HCT116 (cell line): ENCODE data around the gene BCL2L13. TPM values are rescaled to one million over a fixed set of nuclear protein-coding genes. Genes with fewer than 3 reads are reported as not detected.

Experiments used
- ATAC-seq: fragments of 200-7000 bp; cut with Tn5 transposase; 2 replicates; pipeline ENCODE4 v1.9.1; 2020; ENCODE audit warnings: mild to moderate bottlenecking, moderate library complexity
- BruUV-seq: library from RNA; stranded (reverse); fragments of 400-500 nt; replicated peaks from 2 replicates; lab custom pipeline; 2021; lab: Mats Ljungman, UMichigan
- CTCF ChIA-PET: fragments of 300-600 bp; sonication (Branson Sonifier 250); formaldehyde crosslinking; loops from one replicate; lab custom pipeline; 2021; ENCODE audit warnings: antibody characterized with exemption; lab: Charles Lee
- POLR2A ChIA-PET: fragments of 300-600, 350-600 bp; sonication (Branson Sonifier 250); formaldehyde crosslinking; loops from one replicate; lab custom pipeline; 2021; ENCODE audit warnings: antibody characterized with exemption; lab: Charles Lee
- RAD21 ChIA-PET, 2 experiments: fragments of 300-600 bp; sonication (Branson Sonifier 250); formaldehyde crosslinking; loops; one replicate each; lab custom pipeline; 2023; ENCODE audit warnings: low total read pairs in 2 of 2; ENCODE audit not compliant: uncharacterized antibody in 2 of 2, unreplicated experiment in 2 of 2, low non-redundant PET in 1 of 2; lab: Charles Lee
- DNase-seq: peaks from one replicate; pipeline ENCODE4 v3.0.0-alpha.2; 2010; ENCODE audit warnings: low read depth, low spot score
- H2AFZ ChIP-seq: fragments of 200-600 bp; shearing (Covaris generic), sonication (generic); 2 replicates; pipeline ENCODE4 v1.6.1; 2017; ENCODE audit warnings: low read depth, mixed run types, mixed read lengths, antibody characterized with exemption, low read length; ENCODE audit not compliant: poor library complexity, severe bottlenecking
- H3K27ac ChIP-seq: 2 replicates; pipeline ENCODE4 v1.5.1; 2012; ENCODE audit warnings: low read depth, low read length
- H3K27me3 ChIP-seq: fragments of 200-600 bp; sonication (generic); 2 replicates; pipeline ENCODE4 v1.6.1; 2016; ENCODE audit warnings: mixed run types, low read length, mixed read lengths; ENCODE audit not compliant: insufficient read depth
- H3K36me3 ChIP-seq, 2 experiments: fragments of 200-500 bp in 1 of 2; fragments of 200-600 bp in 1 of 2; sonication (Bioruptor generic) in 1 of 2; sonication (generic) in 1 of 2; 2 replicates each; pipeline versions ENCODE4 v1.5.1 to v1.6.1; 2014 to 2016; ENCODE audit warnings: low read length in 2 of 2, inconsistent platforms in 1 of 2, mixed read lengths in 1 of 2, mixed run types in 1 of 2; ENCODE audit not compliant: insufficient read depth in 2 of 2, control insufficient read depth in 1 of 2
- H3K4me1 ChIP-seq, 2 experiments: fragments of 200-600 bp in 1 of 2; sonication (generic) in 1 of 2; 2 replicates each; pipeline versions ENCODE4 v1.5.1 to v1.6.1; 2012 to 2017; ENCODE audit warnings: low read length in 2 of 2, inconsistent platforms in 1 of 2, mild to moderate bottlenecking in 1 of 2, mixed read lengths in 1 of 2, mixed run types in 1 of 2, moderate library complexity in 1 of 2; ENCODE audit not compliant: insufficient read depth in 2 of 2, control insufficient read depth in 1 of 2
- H3K4me2 ChIP-seq: fragments of 200-600 bp; sonication (generic); 2 replicates; pipeline ENCODE4 v1.6.1; 2017; ENCODE audit warnings: mixed run types, low read length, mixed read lengths
- H3K4me3 ChIP-seq, 2 experiments: fragments of 200-600 bp in 1 of 2; sonication (generic) in 1 of 2; replicated peaks in 1 of 2; 2 replicates each; pipeline ENCODE4 v1.5.1; 2011 to 2016; ENCODE audit warnings: low read length in 2 of 2, control low read depth in 1 of 2, low read depth in 1 of 2, mild to moderate bottlenecking in 1 of 2, mixed read lengths in 1 of 2, mixed run types in 1 of 2
- H3K79me2 ChIP-seq: fragments of 200-600 bp; sonication (generic); 2 replicates; pipeline ENCODE4 v1.6.1; 2017; ENCODE audit warnings: mild to moderate bottlenecking, mixed run types, low read length, moderate library complexity, mixed read lengths; ENCODE audit not compliant: insufficient read depth
- H3K9ac ChIP-seq: fragments of 200-600 bp; sonication (generic); 2 replicates; pipeline ENCODE4 v1.6.1; 2016; ENCODE audit warnings: low read length, mixed read lengths
- H3K9me2 ChIP-seq: fragments of 200-600 bp; sonication (generic), shearing (Covaris generic); 2 replicates; pipeline ENCODE4 v1.6.1; 2017; ENCODE audit warnings: mixed run types, mild to moderate bottlenecking, moderate library complexity; ENCODE audit not compliant: insufficient read depth
- H3K9me3 ChIP-seq, 2 experiments: fragments of 200-500 bp in 1 of 2; fragments of 200-600 bp in 1 of 2; sonication (Bioruptor generic) in 1 of 2; sonication (generic) in 1 of 2; 2 replicates each; pipeline ENCODE4 v1.6.1; 2014 to 2017; ENCODE audit warnings: low read length in 2 of 2, mixed read lengths in 2 of 2, inconsistent platforms in 1 of 2, low read depth in 1 of 2, mild to moderate bottlenecking in 1 of 2, mixed run types in 1 of 2, moderate library complexity in 1 of 2; ENCODE audit not compliant: control insufficient read depth in 1 of 2, insufficient read depth in 1 of 2
- H4K20me1 ChIP-seq: fragments of 200-600 bp; sonication (generic), shearing (Covaris generic); 2 replicates; pipeline ENCODE4 v1.6.1; 2017; ENCODE audit warnings: mixed run types, mild to moderate bottlenecking, moderate library complexity; ENCODE audit not compliant: insufficient read depth
- ATF3 ChIP-seq: IDR thresholded peaks from 2 replicates; pipeline ENCODE4 v1.6.1; 2012
- EGR1 ChIP-seq: IDR thresholded peaks from 2 replicates; pipeline ENCODE4 v1.6.1; 2012; ENCODE audit warnings: low read depth
- EZH2phosphoT487 ChIP-seq: fragments of 200-600 bp; IDR thresholded peaks from 2 replicates; pipeline ENCODE4 v1.6.1; 2018; ENCODE audit warnings: antibody characterized with exemption, borderline replicate concordance
- JUND ChIP-seq: IDR thresholded peaks from 2 replicates; pipeline ENCODE4 v1.6.1; 2012
- MAX ChIP-seq: IDR thresholded peaks from 2 replicates; pipeline ENCODE4 v1.6.1; 2012
- POLR2A ChIP-seq: IDR thresholded peaks from 2 replicates; pipeline ENCODE4 v1.7.0; 2011; ENCODE audit warnings: borderline replicate concordance; ENCODE audit not compliant: insufficient read depth, insufficient read length; ENCODE audit errors: extremely low read depth
- YY1 ChIP-seq: IDR thresholded peaks from 2 replicates; pipeline ENCODE4 v1.6.1; 2011; ENCODE audit warnings: low read length, low read depth, moderate library complexity, mild to moderate bottlenecking; ENCODE audit not compliant: insufficient replicate concordance; ENCODE audit errors: extremely low read depth
- ZNF274 ChIP-seq: fragments of 200-500 bp; sonication (Bioruptor generic); IDR thresholded peaks from 2 replicates; pipeline ENCODE4 v1.6.1; 2014; ENCODE audit warnings: mild to moderate bottlenecking, low read depth, low read length, inconsistent platforms
- intact Hi-C: fragments of 100-400 bp; cut with micrococcal nuclease; formaldehyde crosslinking; loops from 2 replicates; pipeline ENCODE4 v1.10.0; 2022
- total RNA-seq: library from RNA; stranded (reverse); gene quantifications from one replicate; pipeline ENCODE4 v1.2.1, GENCODE V29; 2021; ENCODE audit not compliant: unreplicated experiment

BCL2L13 gene
- total RNA-seq, 1 experiment from 2014 or later = 38.6 TPM

- Histone ChIP-seq H4K20me1 (no peaks in the 10 kb centered on the region), H3K9me2 (no peaks in the 10 kb centered on the region), H3K9me3 (no peaks in the 10 kb centered on the region), H3K27ac (no peak overlapping the region), H3K4me1 (no peaks in the 10 kb centered on the region), H3K4me3 (no peak overlapping the region), H3K79me2 (peaks cover 3% of the 10 kb centered on the region; the same call in 1 of the 2 replicates), H3K36me3 (peaks cover 6 to 7% of the 10 kb centered on the region in 2 experiments; a peak in 3 of 4 replicates), H3K9ac (no peak overlapping the region), H3K27me3 (no peaks in the 10 kb centered on the region), H3K4me2 (no peak overlapping the region), H2AFZ (no peak overlapping the region)
- ATAC-seq (no peak), DNase-seq (no peak)
- no TSS peak for BruUV-seq
- ChIA-PET POLR2A (no interaction called here), CTCF (no interaction called here), RAD21 (no interaction called here)
- intact Hi-C loops = no loop called here
- TF ChIP-seq EZH2phosphoT487 (no peak), YY1 (no peak), JUND (no peak), MAX (no peak), ZNF274 (no peak), POLR2A (no peak), ATF3 (no peak)
Observed at GRCh38 chr22:17664414-17665055, 26.0 kb downstream of the BCL2L13 start.

GRCh38 chr22:17665248-17665647 lies 26.7 kb downstream of the BCL2L13 start:
- intact Hi-C loops = no loop called here
- RAD21 ChIA-PET = no interaction called here
- ATAC-seq = no peak
- H3K27me3 ChIP-seq = no peaks in the 10 kb centered on the region
- H3K4me1 ChIP-seq = no peaks in the 10 kb centered on the region
- no peaks in the 10 kb centered on the region for H4K20me1 ChIP-seq
- no peak overlapping the region for H3K27ac ChIP-seq
- CTCF ChIA-PET = no interaction called here
- H3K9me2 ChIP-seq = no peaks in the 10 kb centered on the region
- H2AFZ ChIP-seq = no peak overlapping the region
- no peak overlapping the region for H3K9ac ChIP-seq
- BruUV-seq = no TSS peak
- TF ChIP-seq EGR1 (no peak), ZNF274 (no peak)
- TF ChIP-seq, all 23 proteins: peak for 0
- no peak for DNase-seq
- Histone ChIP-seq H3K9me3 (no peaks in the 10 kb centered on the region), H3K4me3 (no peak overlapping the region), H3K79me2 (peaks cover 3% of the 10 kb centered on the region; the same call in 1 of the 2 replicates), H3K36me3 (peaks cover 2 to 5% of the 10 kb centered on the region in 2 experiments; a peak in 2 of 4 replicates), H3K4me2 (no peak overlapping the region)
- POLR2A ChIA-PET = no interaction called here
